Common myeloid progenitor, CD34-positive (primary cell): ENCODE measurements around the gene IFT25.

Source experiments
- CTCF ChIA-PET: fragments of 350-600 bp; sonication (Branson Sonifier 250); formaldehyde crosslinking; loops from one replicate; lab custom pipeline; 2021; ENCODE audit warnings: antibody characterized with exemption; lab: Charles Lee
- POLR2A ChIA-PET: fragments of 350-600 bp; sonication (Branson Sonifier 250); formaldehyde crosslinking; loops from one replicate; lab custom pipeline; 2021; ENCODE audit warnings: antibody characterized with exemption; lab: Charles Lee
- DNase-seq, 3 donors: peaks; one replicate each; pipeline versions ENCODE4 v3.0.0 to v3.0.0-alpha.2; 2013
- H3K27ac ChIP-seq, 2 experiments: 1 replicate in 1 of 2; 2 replicates in 1 of 2; pipeline ENCODE4 v1.7.0; 2013; ENCODE audit warnings: inconsistent platforms in 2 of 2, low read length in 2 of 2, mild to moderate bottlenecking in 2 of 2, low read depth in 1 of 2, moderate library complexity in 1 of 2; ENCODE audit not compliant: severe bottlenecking in 2 of 2, insufficient read depth in 1 of 2, poor library complexity in 1 of 2
- H3K27me3 ChIP-seq, 5 experiments: replicated peaks in 2 of 5; 1 replicate in 3 of 5; 2 replicates in 2 of 5; pipeline versions ENCODE4 v1.6.1 to v1.7.0; 2013; ENCODE audit warnings: low read length in 4 of 5, mild to moderate bottlenecking in 2 of 5, moderate library complexity in 2 of 5, inconsistent platforms in 1 of 5; ENCODE audit not compliant: insufficient read depth in 5 of 5, control insufficient read depth in 4 of 5
- H3K36me3 ChIP-seq, 4 experiments: 1 replicate in 2 of 4; 2 replicates in 2 of 4; pipeline versions ENCODE4 v1.6.1 to v1.7.0; 2013; ENCODE audit warnings: low read length in 3 of 4, control low read depth in 1 of 4, mild to moderate bottlenecking in 1 of 4; ENCODE audit not compliant: control insufficient read depth in 4 of 4, insufficient read depth in 4 of 4
- H3K4me1 ChIP-seq, 4 experiments: 1 replicate in 3 of 4; 2 replicates in 1 of 4; pipeline versions ENCODE4 v1.6.1 to v1.7.1; 2013; ENCODE audit warnings: low read length in 3 of 4, mild to moderate bottlenecking in 3 of 4, control low read depth in 1 of 4, inconsistent platforms in 1 of 4, moderate library complexity in 1 of 4; ENCODE audit not compliant: control insufficient read depth in 4 of 4, insufficient read depth in 4 of 4; ENCODE audit errors: control extremely low read depth in 1 of 4
- H3K4me3 ChIP-seq, 7 experiments: 1 replicate in 4 of 7; 2 replicates in 3 of 7; pipeline versions ENCODE4 v1.5.1 to v1.7.0; 2013; ENCODE audit warnings: mild to moderate bottlenecking in 7 of 7, low read length in 6 of 7, moderate library complexity in 6 of 7, inconsistent platforms in 2 of 7, low read depth in 2 of 7, control low read depth in 1 of 7; ENCODE audit not compliant: insufficient read depth in 4 of 7, control insufficient read depth in 1 of 7; ENCODE audit errors: extremely low read depth in 1 of 7
- H3K9me3 ChIP-seq, 5 experiments: 1 replicate in 4 of 5; 2 replicates in 1 of 5; pipeline versions ENCODE4 v1.6.1 to v1.7.1; 2013; ENCODE audit warnings: low read length in 4 of 5, mild to moderate bottlenecking in 2 of 5, inconsistent platforms in 1 of 5, low read depth in 1 of 5, moderate library complexity in 1 of 5; ENCODE audit not compliant: control insufficient read depth in 4 of 5, insufficient read depth in 2 of 5; ENCODE audit errors: control extremely low read depth in 1 of 5
- WGBS: methylation state at CpG from one replicate; pipeline ENCODE4 v1.1.5; 2013; ENCODE audit not compliant: insufficient coverage; 5-methylcytosine and 5-hydroxymethylcytosine counted together

IFT25 gene

GRCh38 chr1:53943090-53943489 is 2.4 kb downstream of the IFT25 start:
- Histone ChIP-seq H3K27me3 (no peaks in the 10 kb centered on the region), H3K4me3 (no peak overlapping the region), H3K4me1 (peaks cover 1 to 28% (median 20%) of the 10 kb centered on the region in 4 experiments), H3K27ac (peak overlapping the region in 1 of 2 experiments; percentile 91), H3K9me3 (no peaks in the 10 kb centered on the region), H3K36me3 (peaks cover 0 to 15% (median 3%) of the 10 kb centered on the region in 4 experiments)
- no peak for DNase-seq
- POLR2A ChIA-PET: no interaction called here
- 100% methylated on average over 5 of the region's 6 CpGs for WGBS
- CTCF ChIA-PET: no interaction called here

GRCh38 chr1:53942127-53942957 is 3.2 kb downstream of the IFT25 start:
- ChIA-PET CTCF (interaction anchor here (0.9 to 1.4 kb wide), 5 partner anchors 10 to 64 kb away, joined by 3 to 6 read pairs (median 4); no protein-coding TSS in a partner anchor), POLR2A (no interaction called here)
- no peaks in the 10 kb centered on the region for H3K9me3 ChIP-seq
- H3K27me3 ChIP-seq: no peaks in the 10 kb centered on the region
- no peak overlapping the region for H3K27ac ChIP-seq
- H3K36me3 ChIP-seq: peaks cover 0 to 18% (median 5%) of the 10 kb centered on the region in 4 experiments
- no CpG with 5 or more reads among the region's 7 CpGs for WGBS
- H3K4me1 ChIP-seq: peaks cover 1 to 26% (median 18%) of the 10 kb centered on the region in 4 experiments
- DNase-seq: peak in 2 of 3 donors; percentile 43 to 68
- no peak overlapping the region for H3K4me3 ChIP-seq

- CTCF ChIA-PET: no interaction called here
- 100% methylated on average over 2 of the region's 4 CpGs for WGBS
- Histone ChIP-seq H3K9me3 (peaks cover 5 to 20% (median 8%) of the 10 kb centered on the region in 5 experiments), H3K4me3 (no peak overlapping the region), H3K27ac (no peak overlapping the region), H3K36me3 (peaks cover 12 to 31% (median 18%) of the 10 kb centered on the region in 4 experiments), H3K4me1 (peaks cover 0 to 2% (median 0%) of the 10 kb centered on the region in 4 experiments), H3K27me3 (no peaks in the 10 kb centered on the region)
- POLR2A ChIA-PET: no interaction called here
- no peak for DNase-seq
Measured at GRCh38 chr1:53938136-53938830, 7.2 kb downstream of the IFT25 start.

GRCh38 chr1:53936430-53936829 is 9.1 kb downstream of the IFT25 start:
- no CpG with 5 or more reads among the region's 1 CpG for WGBS
- no peak for DNase-seq
- no peaks in the 10 kb centered on the region for H3K27me3 ChIP-seq
- peaks cover 0 to 1% (median 0%) of the 10 kb centered on the region in 4 experiments for H3K4me1 ChIP-seq
- no peak overlapping the region for H3K27ac ChIP-seq
- H3K9me3 ChIP-seq: peaks cover 8 to 31% (median 11%) of the 10 kb centered on the region in 5 experiments
- POLR2A ChIA-PET: no interaction called here
- peaks cover 15 to 31% (median 22%) of the 10 kb centered on the region in 4 experiments for H3K36me3 ChIP-seq
- CTCF ChIA-PET: interaction anchor here (1.0 to 3.9 kb wide), 2 partner anchors 9 to 13 kb away, joined by 3 to 13 read pairs; partner anchors contain the start of genes IFT25 and LRRC42
- H3K4me3 ChIP-seq: no peak overlapping the region

- ChIA-PET CTCF (interaction anchor here (0.7 to 3.9 kb wide), 7 partner anchors 10 to 56 kb away, joined by 3 to 13 read pairs (median 5); partner anchors contain the start of genes IFT25 and LRRC42), POLR2A (no interaction called here)
Measured at GRCh38 chr1:53934170-53934765, 11.2 kb downstream of the IFT25 start.

GRCh38 chr1:53931523-53931922 is 14.0 kb downstream of the IFT25 start:
- Histone ChIP-seq H3K27me3 (no peaks in the 10 kb centered on the region), H3K36me3 (peaks cover 14 to 43% (median 28%) of the 10 kb centered on the region in 4 experiments), H3K9me3 (peaks cover 8 to 31% (median 11%) of the 10 kb centered on the region in 5 experiments), H3K4me3 (no peak overlapping the region), H3K27ac (no peak overlapping the region), H3K4me1 (peaks cover 0 to 6% (median 1%) of the 10 kb centered on the region in 4 experiments)
- DNase-seq: no peak
- ChIA-PET CTCF (interaction anchor here (1.1 to 2.1 kb wide), 3 partner anchors 11 to 54 kb away, joined by 3 to 6 read pairs (median 3); no protein-coding TSS in a partner anchor), POLR2A (no interaction called here)
- no CpG with 5 or more reads among the region's 2 CpGs for WGBS

More at GRCh38 chr1:53934170-53934765, 11.2 kb downstream of the IFT25 start:
- Histone ChIP-seq H3K9me3 (peaks cover 8 to 31% (median 11%) of the 10 kb centered on the region in 5 experiments), H3K27me3 (no peaks in the 10 kb centered on the region), H3K36me3 (peaks cover 11 to 30% (median 22%) of the 10 kb centered on the region in 4 experiments), H3K27ac (no peak overlapping the region), H3K4me1 (peaks cover 0 to 2% (median 0%) of the 10 kb centered on the region in 4 experiments), H3K4me3 (no peak overlapping the region)
- peak in 2 of 3 donors; percentile 46 to 61 for DNase-seq
- WGBS: no CpG with 5 or more reads among the region's 1 CpG
